ENCODE measurements around the gene RBKS. TPM values are rescaled to one million over a fixed set of nuclear protein-coding genes. Genes with fewer than 3 reads are reported as not detected.

The RBKS gene
- total and polyA plus RNA-seq, 2 of the 8 experiments (the other 6 are each of a cell fraction or from before 2014, with no cell fraction given), result 1.1 to 1.5 TPM

GRCh38 chr2:27776097-27776496 is 114.1 kb downstream of the RBKS start:
- Histone ChIP-seq H4K8ac (ENCODE audit: extremely low read depth, insufficient read depth, low read length) (no peak overlapping the region), H4K5ac (ENCODE audit: insufficient read length, low read depth, low read length) (no peak overlapping the region), H3K36me3 (ENCODE audit: control insufficient read depth in 2 of 4, insufficient read depth in 4 of 4, low read length in 3 of 4) (peaks cover 0 to 20% (median 3%) of the 10 kb centered on the region in 4 experiments; a peak in 4 of 8 replicates), H2BK12ac (ENCODE audit: low read depth, low read length) (no peak overlapping the region), H3K18ac (ENCODE audit: extremely low read depth, low read length) (no peak overlapping the region), H3K79me2 (ENCODE audit: control insufficient read depth in 1 of 2, insufficient read depth in 2 of 2, low read length in 2 of 2) (peaks cover 10 to 62% of the 10 kb centered on the region in 2 experiments), H3K4ac (replicated peaks; ENCODE audit: insufficient read length, low read depth, low read length) (no peak overlapping the region), H2AFZ (ENCODE audit: low read length) (no peak overlapping the region), H3K4me1 (replicated peaks in 1 of 4; ENCODE audit: control insufficient read depth in 3 of 4, insufficient read depth in 4 of 4, low read length in 3 of 4) (no peaks in the 10 kb centered on the region; a peak in 2 of 7 replicates), H3K9me3 (ENCODE audit: insufficient read depth in 2 of 2, low read depth in 1 of 2, low read length in 1 of 2) (no peaks in the 10 kb centered on the region), H2BK15ac (ENCODE audit: low read length) (no peak overlapping the region), H3K4me2 (ENCODE audit: insufficient read depth in 1 of 2, low read depth in 2 of 2, low read length in 2 of 2) (no peak overlapping the region), H3K23ac (ENCODE audit: insufficient read length) (no peak overlapping the region), H3K9ac (replicated peaks in 1 of 4; ENCODE audit: extremely low read depth in 1 of 4, low read depth in 3 of 4, low read length in 3 of 4) (no peak overlapping the region), H2BK20ac (ENCODE audit: low read length) (no peak overlapping the region), H3K23me2 (ENCODE audit: low read depth, low read length) (peaks cover under 1% of the 10 kb centered on the region), H2BK120ac (replicated peaks; ENCODE audit: low read depth, low read length) (no peak overlapping the region), H2AK5ac (ENCODE audit: low read depth, low read length) (no peak overlapping the region), H4K91ac (replicated peaks; ENCODE audit: insufficient read length, low read length) (no peak overlapping the region), H3K27ac (ENCODE audit: low read depth, low read length) (no peak overlapping the region), H3K14ac (ENCODE audit: insufficient read length) (no peak overlapping the region), H2BK5ac (ENCODE audit: low read depth, low read length) (no peak overlapping the region), H4K20me1 (replicated peaks in 1 of 2; ENCODE audit: control insufficient read depth in 1 of 2, insufficient read depth in 2 of 2, low read length in 2 of 2) (peaks cover 0 to 5% of the 10 kb centered on the region in 2 experiments), H3K56ac (replicated peaks; ENCODE audit: insufficient read length, low read depth, low read length) (no peak overlapping the region), H3K4me3 (ENCODE audit: extremely low read depth in 1 of 4, insufficient read depth in 2 of 4, low read depth in 3 of 4, low read length in 4 of 4) (no peak overlapping the region), H3K79me1 (ENCODE audit: low read depth, low read length) (peaks cover 12% of the 10 kb centered on the region), H3K27me3 (replicated peaks in 1 of 4; ENCODE audit: control insufficient read depth in 3 of 4, extremely low read depth in 1 of 4, insufficient read depth in 3 of 4, low read length in 3 of 4) (no peaks in the 10 kb centered on the region)
- DNase-seq (ENCODE audit: low read depth in 1 of 2, low spot score in 2 of 2) (no peak), FAIRE-seq (no peak)
- 91 to 100% methylated on average over 2 to 8 of the region's 8 CpGs for WGBS, 2 experiments (ENCODE audit: extremely low coverage in 1 of 2, insufficient coverage in 1 of 2, insufficient read length in 1 of 2, insufficient replicate concordance in 2 of 2, low coverage in 1 of 2, low lambda C conversion rate in 2 of 2, missing lambda C conversion rate in 1 of 2)
- ChIA-PET POLR2A (ENCODE audit: partially characterized antibody) (interaction anchor here (1.0 to 1.1 kb wide), 2 partner anchors 23 to 28 kb away, joined by 3 read pairs; no protein-coding TSS in a partner anchor), CTCF (ENCODE audit: partially characterized antibody) (interaction anchor here (0.9 to 1.4 kb wide), 4 partner anchors 33 to 118 kb away, joined by 3 to 5 read pairs (median 4); no protein-coding TSS in a partner anchor)
- TF ChIP-seq TAF7 (optimal IDR thresholded peaks at IDR 0.05; ENCODE audit: borderline replicate concordance, low read depth, low read length) (no peak), TCF12 (IDR thresholded peaks at IDR 0.05; ENCODE audit: low read depth, low read length) (no peak), HDAC6 (IDR thresholded peaks at IDR 0.05; ENCODE audit: low read depth, low read length) (no peak), NRF1 (IDR thresholded peaks at IDR 0.05; ENCODE audit: low read depth, low read length) (no peak), EP300 (IDR thresholded peaks at IDR 0.05; ENCODE audit: borderline replicate concordance in 1 of 2, low read depth in 2 of 2, low read length in 2 of 2) (no peak), KDM4A (IDR thresholded peaks at IDR 0.05; ENCODE audit: low read depth, low read length, severe bottlenecking) (no peak), POLR2A (IDR thresholded peaks at IDR 0.05; ENCODE audit: control extremely low read depth in 1 of 2, low read depth in 2 of 2, low read length in 2 of 2) (no peak), RXRA (IDR thresholded peaks at IDR 0.05; ENCODE audit: insufficient read depth, low read depth, low read length) (no peak), TEAD4 (IDR thresholded peaks at IDR 0.05; ENCODE audit: low read depth, low read length) (no peak), FOSL1 (IDR thresholded peaks at IDR 0.05; ENCODE audit: insufficient read depth, low read depth, low read length) (no peak), POLR2AphosphoS5 (IDR thresholded peaks at IDR 0.05; ENCODE audit: low read depth, low read length) (no peak)
- TF ChIP-seq, protein P1, sequence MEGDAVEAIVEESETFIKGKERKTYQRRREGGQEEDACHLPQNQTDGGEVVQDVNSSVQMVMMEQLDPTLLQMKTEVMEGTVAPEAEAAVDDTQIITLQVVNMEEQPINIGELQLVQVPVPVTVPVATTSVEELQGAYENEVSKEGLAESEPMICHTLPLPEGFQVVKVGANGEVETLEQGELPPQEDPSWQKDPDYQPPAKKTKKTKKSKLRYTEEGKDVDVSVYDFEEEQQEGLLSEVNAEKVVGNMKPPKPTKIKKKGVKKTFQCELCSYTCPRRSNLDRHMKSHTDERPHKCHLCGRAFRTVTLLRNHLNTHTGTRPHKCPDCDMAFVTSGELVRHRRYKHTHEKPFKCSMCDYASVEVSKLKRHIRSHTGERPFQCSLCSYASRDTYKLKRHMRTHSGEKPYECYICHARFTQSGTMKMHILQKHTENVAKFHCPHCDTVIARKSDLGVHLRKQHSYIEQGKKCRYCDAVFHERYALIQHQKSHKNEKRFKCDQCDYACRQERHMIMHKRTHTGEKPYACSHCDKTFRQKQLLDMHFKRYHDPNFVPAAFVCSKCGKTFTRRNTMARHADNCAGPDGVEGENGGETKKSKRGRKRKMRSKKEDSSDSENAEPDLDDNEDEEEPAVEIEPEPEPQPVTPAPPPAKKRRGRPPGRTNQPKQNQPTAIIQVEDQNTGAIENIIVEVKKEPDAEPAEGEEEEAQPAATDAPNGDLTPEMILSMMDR (IDR thresholded peaks at IDR 0.05; ENCODE audit: control extremely low read depth in 1 of 3, insufficient read depth in 1 of 3, low read depth in 1 of 3, low read length in 3 of 3), result no peak

Data from H1 (cell line).